ENCODE measurements around the gene RIN1.

The RIN1 gene

DNA sequence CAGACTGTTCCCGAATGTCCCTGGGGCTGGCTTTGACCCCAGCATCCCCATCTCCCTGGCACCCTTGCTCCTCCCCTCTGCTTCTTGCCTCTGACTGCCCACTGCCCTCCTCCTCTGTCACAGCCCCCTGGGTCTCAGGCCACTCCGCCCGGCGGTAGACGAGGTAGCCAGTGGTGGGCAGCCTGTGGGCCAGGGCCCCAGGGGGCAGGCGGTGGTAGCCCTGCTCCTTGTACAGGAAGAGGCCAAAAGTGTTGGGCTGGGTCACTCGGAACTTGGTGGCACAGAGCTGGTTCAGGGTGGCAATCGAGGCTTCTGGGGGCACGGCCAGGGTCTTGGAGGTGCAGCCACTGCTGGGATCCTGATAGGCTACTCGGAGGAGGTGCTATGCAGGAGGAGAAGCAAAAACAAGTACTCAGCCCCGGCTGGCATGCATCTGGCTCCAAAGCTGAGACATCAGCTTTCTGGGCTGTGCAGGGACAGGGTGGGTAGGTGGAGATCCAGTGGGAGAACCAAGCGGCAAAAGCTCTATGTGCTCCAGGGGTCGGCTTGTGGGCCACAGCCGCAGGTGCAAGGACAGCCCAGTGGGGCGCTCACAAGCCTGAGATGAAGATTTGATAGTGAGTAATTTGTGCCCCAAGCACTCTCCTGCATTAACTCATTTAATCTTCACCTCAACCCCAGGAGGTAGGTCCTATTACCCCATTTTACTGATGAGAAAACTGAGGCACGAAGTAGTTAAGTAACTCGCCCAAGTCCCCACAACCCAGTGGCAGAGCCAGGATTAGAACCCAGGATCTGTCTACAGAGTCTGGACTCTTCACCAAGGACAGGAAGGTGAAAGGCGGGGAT lies 3.6 kb downstream of the RIN1 start:
- DNase-seq (ENCODE audit: low spot score), result no peak
- in situ Hi-C loops (cut with MboI; ENCODE audit: low pct_unique_long_range_greater_than_20kb, low sequenced_read_pairs, unreplicated experiment), result no loop called here
- TF ChIP-seq, protein P1, sequence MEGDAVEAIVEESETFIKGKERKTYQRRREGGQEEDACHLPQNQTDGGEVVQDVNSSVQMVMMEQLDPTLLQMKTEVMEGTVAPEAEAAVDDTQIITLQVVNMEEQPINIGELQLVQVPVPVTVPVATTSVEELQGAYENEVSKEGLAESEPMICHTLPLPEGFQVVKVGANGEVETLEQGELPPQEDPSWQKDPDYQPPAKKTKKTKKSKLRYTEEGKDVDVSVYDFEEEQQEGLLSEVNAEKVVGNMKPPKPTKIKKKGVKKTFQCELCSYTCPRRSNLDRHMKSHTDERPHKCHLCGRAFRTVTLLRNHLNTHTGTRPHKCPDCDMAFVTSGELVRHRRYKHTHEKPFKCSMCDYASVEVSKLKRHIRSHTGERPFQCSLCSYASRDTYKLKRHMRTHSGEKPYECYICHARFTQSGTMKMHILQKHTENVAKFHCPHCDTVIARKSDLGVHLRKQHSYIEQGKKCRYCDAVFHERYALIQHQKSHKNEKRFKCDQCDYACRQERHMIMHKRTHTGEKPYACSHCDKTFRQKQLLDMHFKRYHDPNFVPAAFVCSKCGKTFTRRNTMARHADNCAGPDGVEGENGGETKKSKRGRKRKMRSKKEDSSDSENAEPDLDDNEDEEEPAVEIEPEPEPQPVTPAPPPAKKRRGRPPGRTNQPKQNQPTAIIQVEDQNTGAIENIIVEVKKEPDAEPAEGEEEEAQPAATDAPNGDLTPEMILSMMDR (IDR thresholded peaks at IDR 0.05; ENCODE audit: extremely low read depth, insufficient read depth, missing control alignments), result no peak

DNA sequence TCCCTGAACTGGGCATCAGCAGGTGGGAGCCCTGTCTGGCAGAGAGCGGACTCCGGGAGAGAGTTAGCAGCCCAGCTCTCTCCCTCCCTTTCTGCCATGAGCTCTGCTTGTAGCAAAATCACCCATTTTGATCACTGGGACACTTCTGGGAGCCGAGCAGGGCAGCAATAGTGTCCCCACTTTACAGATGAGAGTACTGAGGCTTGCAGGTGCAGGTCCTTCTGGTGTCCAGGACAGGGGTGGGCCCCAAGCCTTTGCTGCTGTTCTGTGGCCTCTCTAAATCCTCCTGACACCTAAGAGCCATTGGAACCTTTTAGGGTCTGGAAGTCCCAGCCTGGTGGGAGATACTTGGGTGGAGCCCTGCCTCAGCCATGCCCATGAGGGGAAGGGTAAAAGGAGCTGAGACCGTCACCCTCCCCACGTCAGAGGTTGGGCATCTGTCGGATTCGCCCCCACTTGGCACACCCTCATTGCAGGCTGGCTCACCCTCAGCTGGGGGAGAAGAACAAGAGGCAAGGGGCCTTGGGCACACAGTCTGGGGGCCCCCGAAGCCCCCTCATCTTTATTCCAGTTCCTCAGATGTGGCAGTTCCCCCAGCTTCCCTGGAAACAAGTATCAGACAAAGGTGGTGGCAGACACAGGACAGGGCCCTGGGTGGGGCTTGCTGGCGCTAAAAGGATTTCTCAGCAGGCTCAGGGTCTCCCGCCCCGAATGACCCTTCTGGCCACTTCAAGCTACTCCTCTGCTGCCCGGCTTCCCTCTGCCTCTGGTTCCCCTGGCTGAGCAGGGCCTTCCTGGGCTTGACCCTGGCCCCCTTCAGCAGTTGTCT lies 4.5 kb downstream of the RIN1 start:
- in situ Hi-C loops (cut with MboI; ENCODE audit: low pct_unique_long_range_greater_than_20kb, low sequenced_read_pairs, unreplicated experiment), result no loop called here
- TF ChIP-seq, protein P1 (IDR thresholded peaks at IDR 0.05; ENCODE audit: extremely low read depth, insufficient read depth, missing control alignments), result no peak
- no peak for DNase-seq (ENCODE audit: low spot score)

DNA sequence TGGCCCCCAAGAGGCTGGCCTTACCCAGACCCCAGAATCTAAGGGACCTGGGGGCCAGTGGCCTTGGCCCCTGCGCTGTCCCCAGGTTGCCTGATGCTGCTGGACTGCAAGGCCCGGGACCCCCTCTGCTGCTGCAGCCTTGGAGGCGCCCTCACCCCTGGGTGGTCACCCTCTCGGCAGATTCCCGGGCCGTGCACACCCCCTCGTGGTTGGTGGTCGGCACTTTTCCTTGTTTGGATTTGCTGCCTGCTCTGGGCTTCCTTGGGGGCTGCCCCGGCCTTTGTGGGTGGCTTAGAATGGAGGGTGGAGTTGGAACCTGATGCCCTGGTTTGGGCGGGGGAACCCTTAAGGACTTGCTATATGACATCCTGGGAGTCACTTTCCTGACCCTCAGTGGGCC lies 5.3 kb downstream of the RIN1 start:
- no peak for DNase-seq (ENCODE audit: low spot score)
- in situ Hi-C loops (cut with MboI; ENCODE audit: low pct_unique_long_range_greater_than_20kb, low sequenced_read_pairs, unreplicated experiment), result no loop called here
- TF ChIP-seq, protein P1 (IDR thresholded peaks at IDR 0.05; ENCODE audit: extremely low read depth, insufficient read depth, missing control alignments), result no peak

DNA sequence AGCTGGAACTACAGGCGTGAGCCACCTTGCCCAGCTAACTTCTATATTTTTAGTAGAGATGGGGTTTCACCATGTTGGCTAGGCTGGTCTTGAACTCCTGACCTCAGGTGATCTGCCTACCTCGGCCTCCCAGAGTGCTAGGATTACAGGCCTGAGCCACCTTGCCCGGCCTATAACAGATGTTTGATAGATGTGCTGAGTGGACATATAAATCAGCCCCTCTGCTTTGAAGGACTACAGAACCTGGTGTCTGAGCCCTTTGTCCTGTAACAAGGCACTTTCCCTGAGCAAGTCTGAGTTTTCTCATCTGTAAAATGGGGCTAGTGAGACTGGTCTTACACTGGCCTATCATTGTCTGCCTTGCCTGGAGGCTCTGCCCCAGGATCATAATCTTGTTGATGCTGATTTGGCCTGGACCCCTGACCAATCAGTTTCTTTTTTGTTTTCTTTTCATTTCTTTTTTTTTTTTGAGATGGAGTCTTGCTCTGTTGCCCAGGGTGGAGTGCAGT lies 7.0 kb downstream of the RIN1 start:
- DNase-seq (ENCODE audit: low spot score), result no peak
- in situ Hi-C loops (cut with MboI; ENCODE audit: low pct_unique_long_range_greater_than_20kb, low sequenced_read_pairs, unreplicated experiment), result no loop called here
- TF ChIP-seq, protein P1 (IDR thresholded peaks at IDR 0.05; ENCODE audit: extremely low read depth, insufficient read depth, missing control alignments), result no peak

DNA sequence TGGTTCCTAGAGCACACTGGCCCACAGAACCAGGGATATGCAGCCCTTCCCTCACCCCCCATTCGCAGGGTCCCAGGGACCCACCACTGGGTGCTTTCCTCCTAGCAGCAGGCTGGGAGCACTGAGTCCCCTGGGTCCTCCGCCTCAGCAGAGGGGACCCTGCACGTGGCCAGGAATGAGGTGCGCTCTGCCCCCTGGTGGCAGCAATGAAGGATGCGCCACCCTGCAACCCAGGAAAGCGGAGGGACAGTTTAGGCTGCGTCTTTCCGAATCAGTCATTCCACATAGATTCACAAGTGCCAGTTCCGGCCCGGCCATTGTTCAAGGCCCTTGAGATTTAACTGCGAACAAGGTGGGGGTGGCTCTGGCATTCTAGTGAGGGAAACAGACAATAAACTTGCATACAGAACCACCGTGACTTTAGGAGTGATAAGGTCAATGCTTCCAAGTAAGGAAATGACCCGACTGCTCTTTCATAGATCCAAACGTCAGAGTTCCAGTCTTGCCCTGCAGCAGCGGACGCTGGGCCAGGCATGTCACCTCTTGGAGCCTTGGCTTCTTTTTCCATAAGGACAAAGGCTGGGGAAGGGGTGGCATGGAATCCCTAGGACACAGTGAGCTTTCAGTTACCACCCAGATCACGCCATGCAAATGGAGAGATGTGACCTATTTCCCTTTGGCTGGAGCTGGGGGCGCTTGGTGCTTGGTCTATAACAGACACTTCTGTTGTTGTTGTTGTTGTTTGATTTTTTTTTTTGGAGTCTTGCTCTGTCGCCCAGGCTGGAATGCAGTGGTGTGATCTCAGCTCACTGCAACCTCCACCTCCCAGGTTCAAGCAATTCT lies 7.7 kb downstream of the RIN1 start:
- peak; percentile 90 for DNase-seq (ENCODE audit: low spot score)
- in situ Hi-C loops (cut with MboI; ENCODE audit: low pct_unique_long_range_greater_than_20kb, low sequenced_read_pairs, unreplicated experiment), result no loop called here
- TF ChIP-seq, protein P1 (IDR thresholded peaks at IDR 0.05; ENCODE audit: extremely low read depth, insufficient read depth, missing control alignments), result peak; percentile 94

DNA sequence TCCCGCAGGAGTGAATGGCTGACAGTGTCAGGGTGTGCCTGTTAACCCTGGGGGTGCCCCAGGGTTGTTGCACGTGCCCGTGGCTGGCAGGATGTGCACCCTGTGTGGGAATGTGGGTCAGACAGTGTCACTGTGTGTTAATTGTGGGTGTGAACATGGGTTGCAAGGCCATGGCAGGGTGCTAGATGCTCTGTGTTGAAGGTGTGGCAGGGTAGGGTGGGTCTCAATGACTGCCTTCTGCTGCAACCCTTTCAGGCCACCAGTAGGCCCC lies 8.3 kb downstream of the RIN1 start:
- DNase-seq (ENCODE audit: low spot score), result no peak
- TF ChIP-seq, protein P1 (IDR thresholded peaks at IDR 0.05; ENCODE audit: extremely low read depth, insufficient read depth, missing control alignments), result no peak
- in situ Hi-C loops (cut with MboI; ENCODE audit: low pct_unique_long_range_greater_than_20kb, low sequenced_read_pairs, unreplicated experiment), result no loop called here
